GM23338 (cell line): Measurements from ENCODE around the gene COMMD10. TPM values are rescaled to one million over a fixed set of nuclear protein-coding genes. Genes with fewer than 3 reads are reported as not detected.

Source experiments
- ATAC-seq: fragments of 200-7000 bp; cut with Tn5 transposase; 3 replicates; pipeline ENCODE4 v1.9.1; 2020
- DNase-seq: peaks from one replicate; pipeline ENCODE4 v3.0.0-alpha.2; 2015; ENCODE audit warnings: low spot score
- H2AFZ ChIP-seq: fragments of 200-600 bp; sonication (generic); 2 replicates; pipeline ENCODE4 v1.8.0; 2016; ENCODE audit warnings: antibody characterized with exemption, mild to moderate bottlenecking, moderate library complexity
- H3F3A ChIP-seq: fragments of 200-600 bp; sonication (generic); replicated peaks from 2 replicates; pipeline ENCODE4 v1.8.0; 2017; ENCODE audit warnings: antibody characterized with exemption, mixed run types, low read depth
- H3K27ac ChIP-seq: fragments of 200-600 bp; sonication (generic); 2 replicates; pipeline ENCODE4 v1.6.1; 2016; ENCODE audit warnings: low read depth
- H3K27me3 ChIP-seq: fragments of 200-600 bp; sonication (generic); 2 replicates; pipeline ENCODE4 v1.8.0; 2016; ENCODE audit warnings: mild to moderate bottlenecking, mixed run types, moderate library complexity; ENCODE audit not compliant: insufficient read depth
- H3K36me3 ChIP-seq: fragments of 200-600 bp; sonication (generic); 2 replicates; pipeline ENCODE4 v1.8.0; 2016; ENCODE audit warnings: mild to moderate bottlenecking; ENCODE audit not compliant: insufficient read depth
- H3K4me1 ChIP-seq: fragments of 200-600 bp; sonication (generic); 2 replicates; pipeline ENCODE4 v1.8.0; 2016; ENCODE audit warnings: mild to moderate bottlenecking, moderate library complexity; ENCODE audit not compliant: insufficient read depth
- H3K4me2 ChIP-seq: fragments of 200-600 bp; sonication (generic); 2 replicates; pipeline ENCODE4 v1.7.1; 2017; ENCODE audit warnings: mixed run types
- H3K4me3 ChIP-seq: fragments of 200-600 bp; sonication (generic); 2 replicates; pipeline ENCODE4 v1.6.1; 2016; ENCODE audit warnings: mixed run types
- H3K79me2 ChIP-seq: fragments of 200-600 bp; sonication (generic); replicated peaks from 2 replicates; pipeline ENCODE4 v1.8.0; 2017; ENCODE audit warnings: mild to moderate bottlenecking; ENCODE audit not compliant: insufficient read depth
- H3K9me2 ChIP-seq: fragments of 200-600 bp; sonication (generic); 2 replicates; pipeline ENCODE4 v1.8.0; 2017; ENCODE audit not compliant: insufficient read depth
- H4K20me1 ChIP-seq: fragments of 200-600 bp; sonication (generic); replicated peaks from 2 replicates; pipeline ENCODE4 v1.8.0; 2017; ENCODE audit warnings: mild to moderate bottlenecking; ENCODE audit not compliant: insufficient read depth
- H3K27ac Mint-ChIP-seq: 2 replicates; pipeline ENCODE4 v1.8.0; 2020; ENCODE audit warnings: inconsistent platforms, mild to moderate bottlenecking, moderate library complexity, mixed read lengths
- H3K27me3 Mint-ChIP-seq: 3 replicates; pipeline ENCODE4 v1.8.0; 2022; ENCODE audit warnings: low read depth, mild to moderate bottlenecking, moderate library complexity, mixed read lengths, inconsistent platforms; ENCODE audit not compliant: insufficient read depth, poor library complexity
- H3K36me3 Mint-ChIP-seq: 3 replicates; pipeline ENCODE4 v1.8.0; 2021; ENCODE audit warnings: low read depth, mild to moderate bottlenecking, inconsistent platforms, moderate library complexity, mixed read lengths
- H3K4me1 Mint-ChIP-seq: 3 replicates; pipeline ENCODE4 v1.8.0; 2020; ENCODE audit warnings: mild to moderate bottlenecking, inconsistent platforms, mixed read lengths
- H3K4me3 Mint-ChIP-seq: 3 replicates; pipeline ENCODE4 v1.8.0; 2021; ENCODE audit warnings: moderate library complexity, mild to moderate bottlenecking, inconsistent platforms, mixed read lengths
- H3K9me3 Mint-ChIP-seq: 3 replicates; pipeline ENCODE4 v1.8.0; 2020; ENCODE audit warnings: moderate library complexity, mild to moderate bottlenecking, inconsistent platforms, mixed read lengths
- CREB1 ChIP-seq: fragments of 250-450 bp; sonication (Bioruptor Pico); IDR thresholded peaks from 2 replicates; pipeline ENCODE4 v1.5.0; 2020; ENCODE audit warnings: low read depth, mild to moderate bottlenecking, moderate library complexity
- ETS1 ChIP-seq: IDR thresholded peaks from 2 replicates; pipeline ENCODE4 v1.6.1; 2016; ENCODE audit warnings: antibody characterized with exemption
- EZH2 ChIP-seq: fragments of 200-600 bp; sonication (generic); IDR thresholded peaks from one replicate; pipeline ENCODE4 v1.8.0; 2017; ENCODE audit warnings: antibody characterized with exemption, mild to moderate bottlenecking, low read depth; ENCODE audit not compliant: unreplicated experiment
- EZH2phosphoT487 ChIP-seq: fragments of 200-600 bp; sonication (generic); IDR thresholded peaks from one replicate; pipeline ENCODE4 v1.8.1; 2018; ENCODE audit warnings: antibody characterized with exemption; ENCODE audit not compliant: unreplicated experiment
- JUNB ChIP-seq: IDR thresholded peaks from one replicate; pipeline ENCODE4 v1.6.1; 2016; ENCODE audit warnings: antibody characterized with exemption; ENCODE audit not compliant: unreplicated experiment
- NANOG ChIP-seq: IDR thresholded peaks from 2 replicates; pipeline ENCODE4 v1.6.1; 2016; ENCODE audit warnings: antibody characterized with exemption, borderline replicate concordance
- POLR2AphosphoS5 ChIP-seq: IDR thresholded peaks from 2 replicates; pipeline ENCODE4 v1.6.1; 2016; ENCODE audit warnings: antibody characterized with exemption, low read depth
- REST ChIP-seq: IDR thresholded peaks from one replicate; pipeline ENCODE4 v1.6.1; 2018; ENCODE audit warnings: antibody characterized with exemption; ENCODE audit not compliant: unreplicated experiment
- STAT1 ChIP-seq: IDR thresholded peaks from one replicate; pipeline ENCODE4 v1.6.1; 2016; ENCODE audit warnings: antibody characterized with exemption; ENCODE audit not compliant: unreplicated experiment
- ZNF114 ChIP-seq: fragments of 250-450 bp; sonication (Bioruptor Pico); IDR thresholded peaks from 2 replicates; pipeline ENCODE4 v1.5.0; 2020; ENCODE audit warnings: mild to moderate bottlenecking, moderate library complexity
- ZNF331 ChIP-seq: fragments of 250-450 bp; sonication (Bioruptor Pico); IDR thresholded peaks from 2 replicates; pipeline ENCODE4 v1.5.0; 2020; ENCODE audit warnings: low read depth, mild to moderate bottlenecking, moderate library complexity
- ZNF462 ChIP-seq: fragments of 250-450 bp; sonication (Bioruptor Pico); IDR thresholded peaks from 2 replicates; pipeline ENCODE4 v1.5.0; 2020; ENCODE audit warnings: mild to moderate bottlenecking, moderate library complexity
- polyA plus RNA-seq: library from polyadenylated mRNA; unstranded; fragments of >200 nt; fragmentation: Nextera tagmentation; extraction: Ambion mirVana; gene quantifications from 2 replicates; pipeline ENCODE4 v1.2.1, GENCODE V29; 2016
- total RNA-seq: library from RNA; depleted of rRNA; stranded (reverse); fragments of >200 nt; shearing (Covaris generic); gene quantifications from 2 replicates; pipeline ENCODE4 v1.2.3, GENCODE V29; 2014

Gene COMMD10
- total and polyA plus RNA-seq, 2 experiments from 2014 or later: 58.5 to 84.0 TPM

GRCh38 chr5:116038817-116039216 is 46.0 kb upstream of the COMMD10 start (continued):
- no peak for TF ChIP-seq CREB1 (CRISPR knock-in tag)
- no peak for TF ChIP-seq ETS1
- TF ChIP-seq JUNB: no peak
- no peak for TF ChIP-seq STAT1
- TF ChIP-seq EZH2: no peak
- no peak for TF ChIP-seq REST
- no peak for TF ChIP-seq ZNF114 (CRISPR knock-in tag)

GRCh38 chr5:116042375-116042774 is 42.5 kb upstream of the COMMD10 start:
- Histone ChIP-seq H3K4me2 (no peak overlapping the region), H3K4me3 (no peak overlapping the region), H3F3A (no peaks in the 10 kb centered on the region), H2AFZ (no peak overlapping the region), H4K20me1 (no peaks in the 10 kb centered on the region), H3K27ac (no peak overlapping the region), H3K36me3 (no peaks in the 10 kb centered on the region), H3K9me2 (no peaks in the 10 kb centered on the region), H3K79me2 (no peaks in the 10 kb centered on the region), H3K4me1 (peaks cover 9% of the 10 kb centered on the region; the same call in 1 of the 2 replicates), H3K27me3 (no peaks in the 10 kb centered on the region)
- no peak overlapping the region for H3K27ac Mint-ChIP-seq
- no peaks in the 10 kb centered on the region for H3K9me3 Mint-ChIP-seq
- DNase-seq (no peak), ATAC-seq (no peak)
- no peak overlapping the region for H3K4me3 Mint-ChIP-seq
- peaks cover 2% of the 10 kb centered on the region for H3K27me3 Mint-ChIP-seq
- H3K4me1 Mint-ChIP-seq: peaks cover 18% of the 10 kb centered on the region
- H3K36me3 Mint-ChIP-seq: no peaks in the 10 kb centered on the region
- TF ChIP-seq ETS1 (no peak), ZNF114 (CRISPR knock-in tag) (no peak), NANOG (no peak), JUNB (no peak), EZH2phosphoT487 (no peak), ZNF331 (no peak), ZNF462 (CRISPR knock-in tag) (no peak), POLR2AphosphoS5 (no peak), STAT1 (no peak), CREB1 (CRISPR knock-in tag) (no peak)
